Loucy (cell line): ENCODE measurements around the gene BUD23.
"Not testable (repeated sequence)": the region's sequence is repeated elsewhere in the genome, so short reads cannot be mapped to it uniquely, and the experiment has no call there.

ENCODE experiments used
- H2AFZ ChIP-seq: fragments of 200-600 bp; sonication (generic); 2 replicates; pipeline ENCODE4 v1.6.0; 2016; ENCODE audit warnings: antibody characterized with exemption, mild to moderate bottlenecking, low read length, moderate library complexity
- H3F3A ChIP-seq: fragments of 200-600 bp; 2 replicates; pipeline ENCODE4 v1.6.0; 2016; ENCODE audit warnings: antibody characterized with exemption, low read depth, mild to moderate bottlenecking
- H3K27me3 ChIP-seq: fragments of 200-600 bp; sonication (generic); 2 replicates; pipeline ENCODE4 v1.6.1; 2014; ENCODE audit warnings: low read length, mild to moderate bottlenecking; ENCODE audit not compliant: insufficient read depth, poor library complexity, severe bottlenecking
- H3K36me3 ChIP-seq: fragments of 200-600 bp; sonication (generic); 2 replicates; pipeline ENCODE4 v1.6.1; 2016; ENCODE audit warnings: low read length; ENCODE audit not compliant: insufficient read depth
- H3K4me1 ChIP-seq: fragments of 200-600 bp; sonication (generic); 2 replicates; pipeline ENCODE4 v1.5.1; 2014; ENCODE audit warnings: low read length, mild to moderate bottlenecking; ENCODE audit not compliant: insufficient read depth, poor library complexity, severe bottlenecking
- H3K4me2 ChIP-seq: fragments of 200-600 bp; sonication (generic); 2 replicates; pipeline ENCODE4 v1.6.0; 2014; ENCODE audit warnings: antibody characterized with exemption, low read length, low read depth, mild to moderate bottlenecking; ENCODE audit not compliant: poor library complexity, severe bottlenecking
- H3K4me3 ChIP-seq: fragments of 200-600 bp; sonication (generic); 2 replicates; pipeline ENCODE4 v1.5.1; 2014; ENCODE audit warnings: low read length, mild to moderate bottlenecking, mixed read lengths; ENCODE audit not compliant: poor library complexity, severe bottlenecking
- H3K79me2 ChIP-seq: fragments of 200-600 bp; sonication (generic); 2 replicates; pipeline ENCODE4 v1.6.1; 2014; ENCODE audit warnings: low read length; ENCODE audit not compliant: insufficient read depth
- H3K9ac ChIP-seq: fragments of 200-600 bp; sonication (generic); 2 replicates; pipeline ENCODE4 v1.6.0; 2014; ENCODE audit warnings: mild to moderate bottlenecking, low read depth, low read length, moderate library complexity; ENCODE audit not compliant: poor library complexity, severe bottlenecking
- H3K9me2 ChIP-seq: fragments of 200-600 bp; sonication (generic); replicated peaks from 2 replicates; pipeline ENCODE4 v1.6.1; 2016; ENCODE audit warnings: low read depth, low read length, mixed read lengths
- H3K9me3 ChIP-seq: fragments of 200-600 bp; sonication (generic); 2 replicates; pipeline ENCODE4 v1.6.1; 2014; ENCODE audit warnings: mild to moderate bottlenecking, antibody characterized with exemption, low read length, low read depth; ENCODE audit not compliant: insufficient read depth
- H4K20me1 ChIP-seq: fragments of 200-600 bp; sonication (generic); 2 replicates; pipeline ENCODE4 v1.6.0; 2014; ENCODE audit warnings: antibody characterized with exemption, low read length, mild to moderate bottlenecking; ENCODE audit not compliant: insufficient read depth, poor library complexity, severe bottlenecking
- CTCF ChIP-seq: fragments of 200-600 bp; sonication (generic); conservative IDR thresholded peaks from 2 replicates; pipeline ENCODE4 v1.5.1; 2014; ENCODE audit warnings: mild to moderate bottlenecking, antibody characterized with exemption, low read length
- EZH2phosphoT487 ChIP-seq: fragments of 200-600 bp; IDR thresholded peaks from 2 replicates; pipeline ENCODE4 v1.6.1; 2018; ENCODE audit warnings: antibody characterized with exemption, mild to moderate bottlenecking, moderate library complexity, borderline replicate concordance

BUD23 gene

GRCh38 chr7:73671322-73671661 is 12.1 kb upstream of the BUD23 start:
- Histone ChIP-seq H3K9me2 (no peaks in the 10 kb centered on the region), H3K4me2 (no peak overlapping the region), H3K27me3 (peaks cover 6% of the 10 kb centered on the region), H3K9me3 (no peaks in the 10 kb centered on the region), H3F3A (no peaks in the 10 kb centered on the region), H2AFZ (no peak overlapping the region), H3K9ac (no peak overlapping the region), H3K4me1 (peaks cover 9% of the 10 kb centered on the region), H3K79me2 (no peaks in the 10 kb centered on the region), H3K36me3 (no peaks in the 10 kb centered on the region), H4K20me1 (no peaks in the 10 kb centered on the region), H3K4me3 (no peak overlapping the region)
- no peak for TF ChIP-seq CTCF
- TF ChIP-seq EZH2phosphoT487: no peak

GRCh38 chr7:73671857-73672445 is 11.4 kb upstream of the BUD23 start:
- Histone ChIP-seq H3K9me2 (no peaks in the 10 kb centered on the region), H2AFZ (no peak overlapping the region), H4K20me1 (no peaks in the 10 kb centered on the region), H3K79me2 (no peaks in the 10 kb centered on the region), H3K4me3 (no peak overlapping the region), H3F3A (no peaks in the 10 kb centered on the region), H3K36me3 (no peaks in the 10 kb centered on the region), H3K9me3 (no peaks in the 10 kb centered on the region), H3K27me3 (peaks cover 6% of the 10 kb centered on the region), H3K4me1 (peaks cover 9% of the 10 kb centered on the region), H3K9ac (no peak overlapping the region), H3K4me2 (no peak overlapping the region)
- no peak for TF ChIP-seq EZH2phosphoT487
- TF ChIP-seq CTCF: no peak

DNA sequence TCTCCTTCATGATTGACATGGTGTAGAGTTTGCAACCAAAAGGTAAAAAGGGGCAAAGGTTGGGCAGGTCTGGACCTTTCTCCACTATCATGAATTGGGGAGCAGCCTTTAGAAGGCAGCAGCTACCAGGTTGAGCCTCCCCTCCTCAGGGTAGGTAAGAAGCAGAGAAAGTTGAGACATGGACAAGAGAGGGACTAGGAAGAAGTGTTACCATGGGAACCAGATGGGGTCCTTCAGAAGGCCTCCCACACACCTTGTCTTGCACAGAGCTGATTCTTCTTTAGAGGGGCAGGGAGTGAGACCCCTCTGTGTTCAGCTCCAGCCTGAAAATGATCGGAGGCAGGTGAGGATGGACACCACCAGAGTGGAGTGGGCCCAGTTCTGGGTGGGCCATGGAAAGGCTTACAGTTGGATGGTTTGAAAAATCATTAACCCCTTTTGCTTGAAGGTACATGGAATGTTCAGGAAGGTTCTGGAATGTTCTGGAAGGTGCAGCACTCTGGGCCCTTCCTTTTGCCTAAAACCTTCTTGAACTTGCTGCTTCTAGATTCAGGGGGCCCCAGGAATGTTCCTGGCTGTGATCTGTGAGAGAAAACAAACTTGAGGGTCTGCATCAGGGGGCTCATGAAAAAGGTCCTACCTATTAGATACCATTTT is 8.8 kb upstream of the BUD23 start:
- H3K79me2 ChIP-seq: peaks cover 4% of the 10 kb centered on the region; the same call in 1 of the 2 replicates
- no peaks in the 10 kb centered on the region for H3K36me3 ChIP-seq
- no peaks in the 10 kb centered on the region for H3K9me3 ChIP-seq
- H3K9ac ChIP-seq: no peak overlapping the region
- H3K27me3 ChIP-seq: no peaks in the 10 kb centered on the region
- no peak overlapping the region for H3K4me3 ChIP-seq
- TF ChIP-seq EZH2phosphoT487: no peak
- TF ChIP-seq CTCF: no peak
- no peaks in the 10 kb centered on the region for H3K9me2 ChIP-seq
- no peak overlapping the region for H2AFZ ChIP-seq
- H3K4me2 ChIP-seq: no peak overlapping the region
- peaks cover 3% of the 10 kb centered on the region for H4K20me1 ChIP-seq
- H3K4me1 ChIP-seq: no peaks in the 10 kb centered on the region
- no peaks in the 10 kb centered on the region for H3F3A ChIP-seq

DNA sequence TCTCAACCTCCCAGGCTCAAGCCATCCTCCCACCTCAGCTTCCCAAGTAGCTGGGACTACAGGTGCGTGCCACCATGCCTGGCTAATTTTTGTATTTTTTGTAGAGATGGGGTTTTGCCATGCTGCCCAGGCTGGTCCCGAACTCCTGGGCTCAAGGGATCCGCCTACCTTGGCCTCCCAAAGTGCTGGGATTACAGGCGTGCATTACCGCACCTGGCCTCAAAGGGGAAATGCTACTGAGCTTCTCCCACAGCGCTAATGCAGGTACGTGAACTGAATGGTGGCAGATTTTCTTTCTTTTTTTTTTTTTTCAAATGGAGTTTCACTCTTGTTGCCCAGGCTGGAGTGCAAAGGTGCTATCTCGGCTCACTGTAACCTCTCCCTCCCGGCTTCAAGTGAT is 7.3 kb upstream of the BUD23 start:
- not testable (repeated sequence) for H3K9me2 ChIP-seq, H3K27me3 ChIP-seq, H3K9me3 ChIP-seq, H3F3A ChIP-seq, H3K4me2 ChIP-seq, H4K20me1 ChIP-seq, H3K4me1 ChIP-seq, H2AFZ ChIP-seq, H3K4me3 ChIP-seq, H3K9ac ChIP-seq, H3K36me3 ChIP-seq
- H3K79me2 ChIP-seq: peaks cover 15% of the 10 kb centered on the region
